ENCODE results near the gene SARDH.

DNA sequence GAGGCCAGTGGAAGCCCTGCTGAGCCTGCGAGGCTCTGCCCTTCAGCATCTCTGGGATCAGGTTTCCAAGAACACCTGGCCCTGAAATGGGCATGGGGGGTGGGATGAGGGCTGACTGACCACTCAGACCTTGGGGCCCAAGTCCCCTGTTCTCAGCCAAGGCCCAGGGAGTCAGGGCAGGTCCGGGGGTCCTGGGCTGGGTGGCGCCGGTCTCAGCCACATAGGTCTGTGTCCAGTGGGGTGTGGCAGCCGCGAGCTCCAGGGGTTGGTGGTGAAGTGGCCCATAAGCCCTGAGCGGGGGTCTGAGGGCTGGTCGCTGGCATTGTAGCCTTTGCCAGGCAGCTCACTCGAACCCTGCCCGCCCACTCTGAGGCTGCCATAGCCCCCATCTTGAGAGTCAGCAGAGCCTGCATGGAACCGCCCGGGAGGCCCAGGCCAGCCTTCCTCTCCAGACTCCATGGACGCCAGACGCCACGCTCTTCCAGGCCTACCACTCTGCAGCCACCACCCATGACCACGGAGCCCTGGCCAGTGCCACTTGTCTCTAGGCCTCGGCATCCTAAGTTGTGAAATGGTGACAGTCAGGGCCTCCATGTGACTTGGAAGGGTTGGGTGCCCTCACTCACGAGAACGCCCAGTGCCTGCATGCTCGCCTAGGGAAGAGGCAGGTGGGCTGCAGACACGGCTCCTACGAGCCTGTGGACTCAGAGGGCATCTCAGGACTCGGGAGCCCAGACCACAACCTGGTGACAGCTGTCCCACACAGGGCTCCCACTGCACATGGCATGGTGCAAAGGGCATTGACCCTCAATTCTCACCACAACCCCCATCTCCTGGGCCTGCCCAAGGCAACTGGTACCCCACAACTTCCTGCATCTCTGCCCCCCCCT, 108.7 kb downstream of the SARDH start:
- TF ChIP-seq CTCF (IDR thresholded peaks at IDR 0.05; ENCODE audit: low read length) = no peak
- TF ChIP-seq EZH2phosphoT487 (IDR thresholded peaks at IDR 0.05; ENCODE audit: low read length) = no peak
- no peak for TF ChIP-seq EZH2 (optimal IDR thresholded peaks at IDR 0.05; ENCODE audit: low read depth, low read length)
